HFFc6 (cell line): Measurements from ENCODE around the gene ARX. TPM values are rescaled to one million over a fixed set of nuclear protein-coding genes. Genes with fewer than 3 reads are reported as not detected.

Experiments
- DNase-seq: peaks from one replicate; pipeline ENCODE4 v3.0.0-alpha.2; 2018
- H3K27ac Mint-ChIP-seq: 2 replicates; pipeline ENCODE4 v1.8.0; 2020; ENCODE audit warnings: mild to moderate bottlenecking, mixed read lengths
- H3K27me3 Mint-ChIP-seq: 2 replicates; pipeline ENCODE4 v1.8.0; 2021; ENCODE audit warnings: mild to moderate bottlenecking, moderate library complexity, mixed read lengths; ENCODE audit not compliant: insufficient read depth
- H3K36me3 Mint-ChIP-seq: 2 replicates; pipeline ENCODE4 v1.8.0; 2021; ENCODE audit warnings: low read depth, mixed read lengths
- H3K4me1 Mint-ChIP-seq: 2 replicates; pipeline ENCODE4 v1.8.0; 2020; ENCODE audit warnings: low read depth, mixed read lengths
- H3K4me3 Mint-ChIP-seq: 2 replicates; pipeline ENCODE4 v1.8.0; 2020; ENCODE audit warnings: mild to moderate bottlenecking, moderate library complexity, mixed read lengths
- H3K9me3 Mint-ChIP-seq: 2 replicates; pipeline ENCODE4 v1.8.0; 2020; ENCODE audit warnings: mild to moderate bottlenecking, mixed read lengths
- CTCF ChIP-seq: fragments of 200-600 bp; sonication (generic); IDR thresholded peaks from 2 replicates; pipeline ENCODE4 v1.5.0; 2021; ENCODE audit warnings: antibody characterized with exemption, mild to moderate bottlenecking
- total RNA-seq, 6 experiments: library from RNA; stranded (reverse); fragmentation: NEBNext Ultra II Directional; extraction: Animal tissue kit (Norgen Biotek cat#: 25700); gene quantifications; 2 replicates in 1 of 6; 3 replicates in 5 of 6; pipeline ENCODE4 v1.2.3, GENCODE V29; 2021

Gene ARX
- total RNA-seq, 6 experiments from 2014 or later: not detected

- Mint-ChIP-seq H3K27ac (no peak overlapping the region), H3K4me1 (peaks cover 5% of the 10 kb centered on the region; the same call in 1 of the 2 replicates), H3K4me3 (no peak overlapping the region), H3K9me3 (no peaks in the 10 kb centered on the region), H3K36me3 (no peaks in the 10 kb centered on the region), H3K27me3 (peaks cover 33% of the 10 kb centered on the region)
- no peak for TF ChIP-seq CTCF
- DNase-seq: no peak
Observed at GRCh38 chrX:25016361-25016671, 551 bp upstream of the ARX start.

GRCh38 chrX:25014366-25014838 is 1.4 kb downstream of the ARX start:
- Mint-ChIP-seq H3K27me3 (peaks cover 34% of the 10 kb centered on the region), H3K36me3 (no peaks in the 10 kb centered on the region), H3K9me3 (no peaks in the 10 kb centered on the region), H3K4me1 (no peaks in the 10 kb centered on the region), H3K4me3 (no peak overlapping the region), H3K27ac (no peak overlapping the region)
- no peak for DNase-seq
- TF ChIP-seq CTCF: no peak

GRCh38 chrX:25013632-25014365 is 2.0 kb downstream of the ARX start:
- H3K4me1 Mint-ChIP-seq: no peaks in the 10 kb centered on the region
- no peak overlapping the region for H3K4me3 Mint-ChIP-seq
- H3K27ac Mint-ChIP-seq: no peak overlapping the region
- DNase-seq: no peak
- no peaks in the 10 kb centered on the region for H3K9me3 Mint-ChIP-seq
- TF ChIP-seq CTCF: no peak
- H3K36me3 Mint-ChIP-seq: no peaks in the 10 kb centered on the region
- peaks cover 37% of the 10 kb centered on the region for H3K27me3 Mint-ChIP-seq

- Mint-ChIP-seq H3K36me3 (no peaks in the 10 kb centered on the region), H3K27me3 (peaks cover 37% of the 10 kb centered on the region), H3K9me3 (no peaks in the 10 kb centered on the region), H3K4me3 (no peak overlapping the region), H3K4me1 (no peaks in the 10 kb centered on the region), H3K27ac (no peak overlapping the region)
- no peak for TF ChIP-seq CTCF
- DNase-seq: no peak
Observed at GRCh38 chrX:25012793-25013631, 2.8 kb downstream of the ARX start.

GRCh38 chrX:25012433-25012735 is 3.4 kb downstream of the ARX start:
- peaks cover 34% of the 10 kb centered on the region for H3K27me3 Mint-ChIP-seq
- no peak overlapping the region for H3K4me3 Mint-ChIP-seq
- H3K27ac Mint-ChIP-seq: no peak overlapping the region
- no peaks in the 10 kb centered on the region for H3K9me3 Mint-ChIP-seq
- no peaks in the 10 kb centered on the region for H3K36me3 Mint-ChIP-seq
- no peak for DNase-seq
- no peaks in the 10 kb centered on the region for H3K4me1 Mint-ChIP-seq
- no peak for TF ChIP-seq CTCF
